ENCODE measurements around the gene REXO4.

DNA sequence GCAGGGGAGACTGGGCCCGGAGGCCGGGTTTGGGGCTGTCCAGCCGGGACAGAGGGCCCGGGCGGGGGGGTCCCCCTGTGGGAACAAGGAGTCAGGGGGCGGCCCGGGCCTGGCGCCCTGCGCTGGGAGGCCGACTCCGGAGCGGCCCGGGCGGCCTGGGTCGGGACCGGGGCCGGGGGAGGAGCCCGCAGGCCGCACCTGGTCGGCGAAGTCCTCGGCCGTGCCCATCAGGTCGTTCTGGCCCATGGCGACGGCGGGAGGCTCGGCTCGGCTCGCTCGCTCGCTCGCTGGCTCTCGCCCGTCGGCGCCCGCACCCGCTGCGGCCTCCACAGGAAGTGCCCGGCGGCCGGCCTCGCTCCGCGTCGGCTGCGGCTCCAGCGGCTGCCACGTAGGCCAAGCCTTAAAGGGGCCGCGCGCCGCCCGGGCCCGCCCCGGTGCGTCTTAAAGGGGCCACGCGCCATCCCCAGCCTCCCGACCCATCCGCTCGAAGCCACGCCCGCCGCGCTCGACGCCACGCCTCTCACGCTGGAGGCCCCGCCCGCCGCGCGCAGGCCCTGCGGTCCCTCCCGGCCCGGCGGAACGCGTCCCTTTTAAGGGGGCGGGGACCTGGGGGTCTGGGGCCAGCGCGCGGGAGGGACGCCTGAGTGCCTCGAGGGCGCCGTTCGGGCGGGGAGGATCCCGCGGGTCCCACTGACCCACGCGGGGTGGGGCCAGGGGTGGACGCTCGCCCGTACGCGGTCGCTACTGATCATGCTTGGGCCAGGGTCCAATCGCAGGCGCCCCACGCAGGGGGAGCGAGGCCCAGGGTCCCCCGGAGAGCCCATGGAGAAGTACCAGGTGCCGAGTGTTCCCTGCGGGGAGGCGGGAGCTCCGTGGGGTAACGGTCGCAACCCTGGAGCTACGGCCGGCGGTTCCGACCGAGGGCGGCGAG is 41.8 kb downstream of the REXO4 start, which contains the start of the genes STKLD1 and SURF4:
- TF ChIP-seq EZH2 (IDR thresholded peaks at IDR 0.05; ENCODE audit: insufficient read depth, low read length): no peak
- TF ChIP-seq, protein P1, sequence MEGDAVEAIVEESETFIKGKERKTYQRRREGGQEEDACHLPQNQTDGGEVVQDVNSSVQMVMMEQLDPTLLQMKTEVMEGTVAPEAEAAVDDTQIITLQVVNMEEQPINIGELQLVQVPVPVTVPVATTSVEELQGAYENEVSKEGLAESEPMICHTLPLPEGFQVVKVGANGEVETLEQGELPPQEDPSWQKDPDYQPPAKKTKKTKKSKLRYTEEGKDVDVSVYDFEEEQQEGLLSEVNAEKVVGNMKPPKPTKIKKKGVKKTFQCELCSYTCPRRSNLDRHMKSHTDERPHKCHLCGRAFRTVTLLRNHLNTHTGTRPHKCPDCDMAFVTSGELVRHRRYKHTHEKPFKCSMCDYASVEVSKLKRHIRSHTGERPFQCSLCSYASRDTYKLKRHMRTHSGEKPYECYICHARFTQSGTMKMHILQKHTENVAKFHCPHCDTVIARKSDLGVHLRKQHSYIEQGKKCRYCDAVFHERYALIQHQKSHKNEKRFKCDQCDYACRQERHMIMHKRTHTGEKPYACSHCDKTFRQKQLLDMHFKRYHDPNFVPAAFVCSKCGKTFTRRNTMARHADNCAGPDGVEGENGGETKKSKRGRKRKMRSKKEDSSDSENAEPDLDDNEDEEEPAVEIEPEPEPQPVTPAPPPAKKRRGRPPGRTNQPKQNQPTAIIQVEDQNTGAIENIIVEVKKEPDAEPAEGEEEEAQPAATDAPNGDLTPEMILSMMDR (IDR thresholded peaks at IDR 0.05; ENCODE audit: insufficient read depth, low read depth, low read length): no peak

All from astrocyte (in vitro differentiated cells and primary cell).